IMR-90 (cell line): ENCODE data around the gene FEM1B. TPM values are rescaled to one million over a fixed set of nuclear protein-coding genes. Genes with fewer than 3 reads are reported as not detected.

Experiments
- ATAC-seq: fragments of 200-7000 bp; cut with Tn5 transposase; 2 replicates; pipeline ENCODE4 v1.9.1; 2020; ENCODE audit warnings: low read depth, mild to moderate bottlenecking, moderate library complexity
- BruUV-seq: library from RNA; stranded (reverse); fragments of 400-500 nt; replicated peaks from 2 replicates; lab custom pipeline; 2021; lab: Mats Ljungman, UMichigan
- CTCF ChIA-PET: fragments of 300-600 bp; formaldehyde crosslinking; extraction: SDS; loops from one replicate; lab custom pipeline; 2021; ENCODE audit warnings: antibody characterized with exemption; lab: Yijun Ruan, JAX
- POLR2A ChIA-PET: fragments of 300-600 bp; sonication (Branson Sonifier 250); formaldehyde crosslinking; loops from one replicate; lab custom pipeline; 2022; ENCODE audit warnings: antibody characterized with exemption; ENCODE audit not compliant: unreplicated experiment; lab: Charles Lee
- DNase-seq: peaks from one replicate; pipeline ENCODE4 v3.0.0; 2013
- H2AFZ ChIP-seq: replicated peaks from 2 replicates; pipeline ENCODE3; 2013; ENCODE audit warnings: low read length, mild to moderate bottlenecking; ENCODE audit not compliant: poor library complexity
- H2AK5ac ChIP-seq: 2 replicates; pipeline ENCODE4 v1.6.1; 2013; ENCODE audit warnings: low read depth, low read length, inconsistent platforms
- H2AK9ac ChIP-seq: replicated peaks from 2 replicates; pipeline ENCODE3; 2013; ENCODE audit warnings: mild to moderate bottlenecking, low read depth, low read length, moderate library complexity; ENCODE audit not compliant: poor library complexity
- H2BK120ac ChIP-seq: 2 replicates; pipeline ENCODE4 v1.6.1; 2013; ENCODE audit warnings: low read depth, low read length, inconsistent platforms
- H2BK15ac ChIP-seq: 3 replicates; pipeline ENCODE4 v1.6.1; 2013; ENCODE audit warnings: low read depth, low read length, inconsistent platforms
- H2BK20ac ChIP-seq: 2 replicates; pipeline ENCODE4 v1.6.1; 2013; ENCODE audit warnings: low read depth, mild to moderate bottlenecking, inconsistent platforms, low read length, moderate library complexity
- H2BK5ac ChIP-seq: 2 replicates; pipeline ENCODE4 v1.6.1; 2013; ENCODE audit warnings: mild to moderate bottlenecking, low read depth, low read length, inconsistent platforms; ENCODE audit not compliant: poor library complexity, severe bottlenecking
- H3K14ac ChIP-seq: replicated peaks from 2 replicates; pipeline ENCODE4 v1.6.1; 2013; ENCODE audit warnings: low read depth, low read length, inconsistent platforms
- H3K18ac ChIP-seq: 2 replicates; pipeline ENCODE4 v1.6.1; 2013; ENCODE audit warnings: low read depth, low read length, control low read depth
- H3K23ac ChIP-seq: 2 replicates; pipeline ENCODE4 v1.6.1; 2013; ENCODE audit warnings: low read depth, low read length, inconsistent platforms
- H3K27ac ChIP-seq: 2 replicates; pipeline ENCODE4 v1.5.1; 2013; ENCODE audit warnings: mild to moderate bottlenecking, control low read depth, low read length; ENCODE audit not compliant: insufficient read depth
- H3K27me3 ChIP-seq: 2 replicates; pipeline ENCODE4 v1.6.1; 2013; ENCODE audit warnings: low read length; ENCODE audit not compliant: control insufficient read depth, insufficient read depth
- H3K36me3 ChIP-seq: 2 replicates; pipeline ENCODE4 v1.6.1; 2013; ENCODE audit warnings: low read length, mixed read lengths; ENCODE audit not compliant: control insufficient read depth, insufficient read depth
- H3K4ac ChIP-seq: 2 replicates; pipeline ENCODE4 v1.6.1; 2013; ENCODE audit warnings: low read depth, low read length, inconsistent platforms
- H3K4me1 ChIP-seq: 2 replicates; pipeline ENCODE4 v1.6.1; 2013; ENCODE audit warnings: low read length, mixed read lengths; ENCODE audit not compliant: control insufficient read depth, insufficient read depth
- H3K4me2 ChIP-seq: 2 replicates; pipeline ENCODE4 v1.6.1; 2013; ENCODE audit warnings: low read depth, mild to moderate bottlenecking, control low read depth, low read length, moderate library complexity
- H3K4me3 ChIP-seq: 2 replicates; pipeline ENCODE4 v1.5.1; 2013; ENCODE audit warnings: low read depth, mild to moderate bottlenecking, control low read depth, low read length, moderate library complexity; ENCODE audit not compliant: insufficient read depth
- H3K56ac ChIP-seq: 2 replicates; pipeline ENCODE4 v1.6.1; 2013; ENCODE audit warnings: low read length, inconsistent platforms; ENCODE audit not compliant: insufficient read depth; ENCODE audit errors: extremely low read depth
- H3K79me1 ChIP-seq, 2 experiments: 2 replicates each; pipeline ENCODE4 v1.6.1; 2013; ENCODE audit warnings: low read length in 2 of 2, inconsistent platforms in 1 of 2, low read depth in 1 of 2
- H3K9ac ChIP-seq: 2 replicates; pipeline ENCODE4 v1.6.1; 2013; ENCODE audit warnings: low read depth, low read length, control low read depth
- H3K9me1 ChIP-seq: 2 replicates; pipeline ENCODE4 v1.6.1; 2013; ENCODE audit warnings: low read length, inconsistent platforms; ENCODE audit not compliant: insufficient read depth
- H3K9me3 ChIP-seq: 2 replicates; pipeline ENCODE4 v1.6.1; 2013; ENCODE audit warnings: low read length; ENCODE audit not compliant: control insufficient read depth, insufficient read depth
- H4K20me1 ChIP-seq: 2 replicates; pipeline ENCODE4 v1.6.1; 2013; ENCODE audit warnings: low read length, inconsistent platforms; ENCODE audit not compliant: insufficient read depth
- H4K5ac ChIP-seq: 2 replicates; pipeline ENCODE4 v1.6.1; 2013; ENCODE audit warnings: mild to moderate bottlenecking, low read depth, low read length, control low read depth
- H4K8ac ChIP-seq, 2 experiments: 2 replicates each; pipeline ENCODE4 v1.6.1; 2013; ENCODE audit warnings: low read depth in 2 of 2, low read length in 2 of 2, control low read depth in 1 of 2, inconsistent platforms in 1 of 2
- H4K91ac ChIP-seq: 2 replicates; pipeline ENCODE4 v1.6.1; 2013; ENCODE audit warnings: low read depth, low read length, inconsistent platforms; ENCODE audit not compliant: insufficient read depth
- BHLHE40 ChIP-seq: fragments of 150-350 bp; IDR thresholded peaks from 2 replicates; pipeline ENCODE4 v1.6.1; 2016; ENCODE audit warnings: mild to moderate bottlenecking, low read depth, low read length
- MAFK ChIP-seq: IDR thresholded peaks from 2 replicates; pipeline ENCODE4 v1.6.1; 2012; ENCODE audit warnings: low read depth, low read length, improper control_type of control experiment
- MAZ ChIP-seq: IDR thresholded peaks from 2 replicates; pipeline ENCODE4 v1.6.1; 2012; ENCODE audit warnings: low read depth, mild to moderate bottlenecking, low read length, improper control_type of control experiment, moderate library complexity, borderline replicate concordance
- NFE2L2 ChIP-seq: fragments of 150-350 bp; IDR thresholded peaks from 2 replicates; pipeline ENCODE4 v1.6.1; 2016; ENCODE audit warnings: low read depth, mild to moderate bottlenecking, low read length
- POLR2A ChIP-seq: IDR thresholded peaks from 2 replicates; pipeline ENCODE4 v1.6.1; 2012; ENCODE audit warnings: mild to moderate bottlenecking, low read depth, low read length
- RCOR1 ChIP-seq: IDR thresholded peaks from 2 replicates; pipeline ENCODE4 v1.6.1; 2012; ENCODE audit warnings: mild to moderate bottlenecking, low read length, improper control_type of control experiment; ENCODE audit not compliant: insufficient replicate concordance
- SMC3 ChIP-seq: fragments of 150-350 bp; IDR thresholded peaks from 2 replicates; pipeline ENCODE4 v1.6.1; 2016; ENCODE audit warnings: low read depth, mild to moderate bottlenecking, antibody characterized with exemption, low read length, moderate library complexity
- USF2 ChIP-seq: fragments of 150-350 bp; IDR thresholded peaks from 2 replicates; pipeline ENCODE4 v1.6.1; 2017; ENCODE audit warnings: mild to moderate bottlenecking, antibody characterized with exemption, low read length, low read depth
- WGBS, 2 experiments: methylation state at CpG; one replicate each; pipeline versions ENCODE4 v1.1.5 to v1.1.7; 2013; ENCODE audit warnings: missing lambda C conversion rate in 2 of 2; ENCODE audit not compliant: insufficient read length in 1 of 2; ENCODE audit errors: extremely low coverage in 2 of 2; 5-methylcytosine and 5-hydroxymethylcytosine counted together
- dilution Hi-C: fragments of 300-500 bp; cut with HindIII; formaldehyde crosslinking; loops from one replicate; pipeline ENCODE4 v1.14.3; 2018; ENCODE audit warnings: low sequenced_read_pairs; ENCODE audit not compliant: unreplicated experiment
- in situ Hi-C: fragments of 300-500 bp; cut with MboI; formaldehyde crosslinking; loops from 3 replicates; pipeline ENCODE4 v1.14.3; 2019; ENCODE audit warnings: low sequenced_read_pairs, inconsistent platforms, mixed read lengths
- intact Hi-C: fragments of 100-400 bp; cut with micrococcal nuclease; formaldehyde crosslinking; loops from 2 replicates; pipeline ENCODE4 v1.10.0; 2022
- polyA plus RNA-seq, 3 experiments: library from polyadenylated mRNA; depleted of rRNA; stranded (reverse); fragments of >200 nt; gene quantifications; 2 replicates each; pipeline ENCODE4 v1.2.3, GENCODE V29; 2012; ENCODE audit warnings: low replicate concordance in 1 of 3
- total RNA-seq: library from RNA; depleted of rRNA; stranded (reverse); fragments of >200 nt; gene quantifications from 2 replicates; pipeline ENCODE4 v1.2.3, GENCODE V29; 2012
- TF ChIP-seq, protein P1 (sequence below): fragments of 150-350 bp; IDR thresholded peaks from 2 replicates; pipeline ENCODE4 v1.6.1; 2016; ENCODE audit warnings: low read depth, mild to moderate bottlenecking, low read length, moderate library complexity, borderline replicate concordance

The FEM1B gene
- total and polyA plus RNA-seq, 2 of the 4 experiments (the other 2 are of a cell fraction), result 16.9 to 51.4 TPM

DNA sequence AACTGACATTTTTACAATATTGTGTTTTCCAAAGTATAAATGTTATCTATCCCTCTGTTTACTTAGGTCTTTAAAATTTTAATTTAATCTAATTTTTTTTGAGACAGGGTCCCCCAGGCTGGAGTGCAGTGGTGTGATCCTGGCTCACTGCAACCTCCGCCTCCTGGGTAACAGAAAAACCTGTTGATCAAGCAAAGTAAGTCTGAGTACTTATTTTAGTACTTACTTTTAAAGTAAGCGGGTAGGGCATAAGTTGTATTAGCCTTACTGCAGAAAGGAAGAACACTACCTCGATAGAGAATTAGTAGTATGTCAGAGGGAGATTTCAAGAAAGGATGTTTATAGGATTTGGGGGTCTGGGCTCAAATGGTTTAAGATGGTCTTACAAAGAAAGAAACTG, 11.9 kb upstream of the FEM1B start:
- intact Hi-C loops (no loop called here), dilution Hi-C loops (no loop called here), in situ Hi-C loops (no loop called here)
- DNase-seq, result no peak
- no peaks in the 10 kb centered on the region for H3K9me3 ChIP-seq
- H2AFZ ChIP-seq, result no peak overlapping the region
- H3K4me1 ChIP-seq, result peaks cover 2% of the 10 kb centered on the region; the same call in 1 of the 2 replicates
- no peak overlapping the region for H2AK9ac ChIP-seq
- H3K23ac ChIP-seq, result no peak overlapping the region
- no peak overlapping the region for H2BK120ac ChIP-seq
- H3K9me1 ChIP-seq, result no peaks in the 10 kb centered on the region
- no peak overlapping the region for H2BK15ac ChIP-seq
- 100% methylated on average over 1 of the region's 3 CpGs; no CpG with 5 or more reads in 1 of the 2 experiments for WGBS, 2 experiments
- no peak overlapping the region for H3K27ac ChIP-seq
- no peak overlapping the region for H3K14ac ChIP-seq
- H4K8ac ChIP-seq, result no peak overlapping the region
- no peak overlapping the region for H2BK20ac ChIP-seq
- TF ChIP-seq SMC3 (no peak), POLR2A (no peak), RCOR1 (no peak), USF2 (no peak), MAFK (no peak), BHLHE40 (no peak), NFE2L2 (no peak), MAZ (no peak)
- TF ChIP-seq, protein P1, sequence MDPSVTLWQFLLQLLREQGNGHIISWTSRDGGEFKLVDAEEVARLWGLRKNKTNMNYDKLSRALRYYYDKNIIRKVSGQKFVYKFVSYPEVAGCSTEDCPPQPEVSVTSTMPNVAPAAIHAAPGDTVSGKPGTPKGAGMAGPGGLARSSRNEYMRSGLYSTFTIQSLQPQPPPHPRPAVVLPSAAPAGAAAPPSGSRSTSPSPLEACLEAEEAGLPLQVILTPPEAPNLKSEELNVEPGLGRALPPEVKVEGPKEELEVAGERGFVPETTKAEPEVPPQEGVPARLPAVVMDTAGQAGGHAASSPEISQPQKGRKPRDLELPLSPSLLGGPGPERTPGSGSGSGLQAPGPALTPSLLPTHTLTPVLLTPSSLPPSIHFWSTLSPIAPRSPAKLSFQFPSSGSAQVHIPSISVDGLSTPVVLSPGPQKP, result no peak
- H3K9ac ChIP-seq, result no peak overlapping the region
- no peak overlapping the region for H3K18ac ChIP-seq
- 0 out of 2 replicates have a peak, but pooled peaks cover 1% of the 10 kb centered on the region for H3K27me3 ChIP-seq
- no peak overlapping the region for H2AK5ac ChIP-seq
- no peak overlapping the region for H3K4me3 ChIP-seq
- H3K79me1 ChIP-seq, result no peaks in the 10 kb centered on the region
- no peak overlapping the region for H4K5ac ChIP-seq
- H4K91ac ChIP-seq, result no peak overlapping the region
- H3K56ac ChIP-seq, result no peak overlapping the region
- POLR2A ChIA-PET, result no interaction called here
- H2BK5ac ChIP-seq, result no peak overlapping the region
- no peak for ATAC-seq
- no peak overlapping the region for H3K4ac ChIP-seq
- no peaks in the 10 kb centered on the region for H3K36me3 ChIP-seq
- H3K4me2 ChIP-seq, result no peak overlapping the region
- BruUV-seq, result no TSS peak
- H4K20me1 ChIP-seq, result no peaks in the 10 kb centered on the region
- CTCF ChIA-PET, result interaction anchor here (1.6 kb wide), 1 partner anchor 9 kb away, joined by 3 read pairs; no protein-coding TSS in a partner anchor
